Stimulated activated CD4-positive, alpha-beta T cell treated with anti-CD3 and anti-CD28 coated beads, Interleukin-4, amount 100 ng/mL, for 24 hours (primary cell): ENCODE measurements around the gene NHSL2.
A peak's percentile ranks its signal among the peaks of the same experiment; 100 is the strongest.

Source experiments
- DNase-seq: peaks from one replicate; pipeline ENCODE4 v3.0.0-alpha.2; 2020

Gene NHSL2

DNA sequence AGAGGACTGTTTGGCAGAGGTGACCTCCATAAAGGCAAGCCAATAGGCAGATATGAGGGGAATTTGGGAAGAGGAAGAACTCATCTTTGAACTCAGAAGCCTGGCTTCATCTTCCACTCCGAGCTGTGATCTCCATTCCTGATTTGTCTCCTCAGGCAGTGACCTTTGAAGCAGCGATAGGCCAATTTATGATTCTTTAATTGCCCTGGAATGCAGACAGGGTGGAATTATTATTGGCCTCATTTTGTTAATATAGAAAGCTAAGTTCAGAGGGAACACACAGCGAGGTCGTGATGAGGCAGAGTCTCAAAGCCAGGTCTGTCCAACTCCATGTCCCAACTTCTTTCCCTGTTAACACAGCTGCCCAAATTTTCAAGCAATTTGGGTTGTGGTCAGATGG lies 204.2 kb downstream of the NHSL2 start:
- DNase-seq: no peak

DNA sequence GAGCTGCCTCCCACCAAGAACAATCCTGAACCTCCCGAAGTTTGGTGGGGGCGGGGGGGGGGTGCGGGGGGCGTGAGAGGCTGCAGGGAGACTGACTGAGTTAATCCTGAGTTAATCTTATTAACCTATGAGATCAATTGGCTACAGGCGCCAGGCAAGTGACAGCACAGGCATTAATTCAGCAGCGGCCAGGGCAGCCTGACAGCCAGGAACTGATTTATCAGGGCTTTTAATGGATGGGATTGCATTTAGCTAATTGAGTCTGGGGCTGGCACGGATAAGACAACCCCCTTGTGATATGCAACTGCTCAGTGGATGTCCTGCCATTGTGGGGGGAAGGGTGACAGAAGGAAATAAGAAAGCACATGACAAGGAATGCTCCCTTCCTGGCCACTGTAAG lies 204.7 kb downstream of the NHSL2 start:
- no peak for DNase-seq

DNA sequence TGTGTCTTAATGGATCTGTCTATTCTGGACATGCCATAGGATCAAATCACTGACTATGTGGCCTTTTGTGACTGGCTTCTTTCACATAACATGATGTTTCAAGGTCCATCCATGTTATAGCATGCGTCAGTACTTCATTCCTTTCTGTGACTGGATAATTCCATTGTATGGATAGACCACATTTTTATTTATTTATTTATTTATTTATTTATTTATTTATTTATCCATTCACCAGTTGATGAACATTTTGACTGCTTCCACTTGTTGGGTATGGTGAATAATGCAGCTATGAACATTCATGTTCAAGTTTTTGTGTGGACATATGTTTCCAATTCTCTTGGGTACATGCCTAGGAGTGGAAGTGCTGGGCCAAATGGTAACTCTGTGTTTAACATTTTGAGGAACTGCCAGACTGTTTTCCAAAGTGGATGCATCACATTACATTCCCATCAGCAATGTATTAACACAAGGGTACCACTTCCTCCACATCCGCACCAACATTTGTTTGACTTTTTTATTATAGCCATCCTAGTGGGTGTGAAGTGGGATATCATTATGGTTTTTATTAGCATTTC lies 207.1 kb downstream of the NHSL2 start:
- DNase-seq: no peak

DNA sequence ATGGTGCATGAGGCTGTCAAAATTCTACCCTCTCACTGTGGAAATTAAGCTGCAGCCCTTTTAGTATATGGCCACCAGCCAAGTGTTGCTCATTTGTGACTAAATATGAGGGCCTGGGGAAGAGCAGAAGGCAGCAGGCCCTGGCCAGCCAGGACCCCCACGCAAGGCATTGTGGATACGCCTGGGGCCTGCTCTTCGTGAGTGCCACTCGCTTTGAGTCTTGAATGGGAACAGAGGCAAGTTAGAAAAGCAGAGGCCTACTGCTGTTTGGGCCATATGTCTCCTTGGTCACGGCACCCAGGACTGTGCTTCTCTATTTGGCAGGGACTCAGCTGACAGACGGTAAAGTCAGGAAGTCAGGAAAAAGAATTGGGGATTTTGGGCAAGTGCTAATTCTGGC lies 210.2 kb downstream of the NHSL2 start:
- DNase-seq: no peak

DNA sequence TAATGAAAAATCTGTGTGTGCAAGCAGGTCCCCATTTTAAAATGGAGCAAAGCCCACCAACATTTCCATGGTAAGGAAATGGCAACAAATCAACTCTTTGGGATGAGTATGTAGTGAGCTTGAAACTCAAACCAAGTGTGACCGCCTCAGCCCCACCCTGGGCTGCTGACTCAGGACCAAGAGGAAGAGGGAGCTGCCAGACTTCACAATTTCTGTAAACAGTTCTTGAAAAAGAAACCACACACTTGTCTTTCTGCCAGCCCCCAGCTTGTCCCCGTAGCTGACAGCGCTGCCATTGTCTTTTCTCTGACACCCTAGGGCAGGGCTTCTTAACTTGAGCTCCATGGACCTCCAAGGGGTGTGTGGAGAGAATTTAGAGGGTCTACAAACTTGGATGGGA lies 210.7 kb downstream of the NHSL2 start:
- peak; percentile 31 for DNase-seq

DNA sequence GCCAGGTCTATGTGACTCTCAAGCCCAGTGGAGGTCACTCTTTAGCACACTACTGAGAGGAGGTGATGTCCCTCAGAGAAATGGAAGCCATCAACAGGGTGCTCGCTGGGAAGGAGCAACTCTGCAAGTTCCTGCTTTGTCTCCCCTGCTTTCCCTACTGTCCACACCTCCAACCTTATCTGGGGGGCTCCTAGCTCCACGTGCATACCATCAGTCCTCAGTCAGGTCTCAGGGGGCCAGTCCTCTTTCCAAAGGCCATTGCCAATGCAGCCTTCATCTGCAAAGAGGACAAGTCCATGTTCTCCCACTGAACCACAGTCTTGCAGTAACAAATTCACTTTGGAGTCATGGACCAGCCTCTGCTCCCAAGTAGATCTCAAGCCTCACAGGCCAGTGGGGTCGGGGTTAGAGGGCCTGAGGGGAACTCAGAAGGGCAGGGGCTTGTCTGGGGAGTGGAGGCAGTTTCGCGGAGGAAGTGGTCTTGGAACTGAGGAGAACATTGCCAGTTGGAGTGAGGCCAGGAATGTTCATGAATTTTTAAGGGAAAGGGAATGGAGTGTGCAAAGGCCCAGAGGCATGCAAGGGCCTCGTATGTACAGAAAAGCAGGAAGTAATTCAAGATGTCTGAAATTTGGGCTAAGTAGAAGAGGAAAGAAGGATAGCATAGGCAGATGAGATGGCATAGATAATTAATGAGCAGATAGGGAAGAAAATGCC lies 212.1 kb downstream of the NHSL2 start:
- DNase-seq: no peak

DNA sequence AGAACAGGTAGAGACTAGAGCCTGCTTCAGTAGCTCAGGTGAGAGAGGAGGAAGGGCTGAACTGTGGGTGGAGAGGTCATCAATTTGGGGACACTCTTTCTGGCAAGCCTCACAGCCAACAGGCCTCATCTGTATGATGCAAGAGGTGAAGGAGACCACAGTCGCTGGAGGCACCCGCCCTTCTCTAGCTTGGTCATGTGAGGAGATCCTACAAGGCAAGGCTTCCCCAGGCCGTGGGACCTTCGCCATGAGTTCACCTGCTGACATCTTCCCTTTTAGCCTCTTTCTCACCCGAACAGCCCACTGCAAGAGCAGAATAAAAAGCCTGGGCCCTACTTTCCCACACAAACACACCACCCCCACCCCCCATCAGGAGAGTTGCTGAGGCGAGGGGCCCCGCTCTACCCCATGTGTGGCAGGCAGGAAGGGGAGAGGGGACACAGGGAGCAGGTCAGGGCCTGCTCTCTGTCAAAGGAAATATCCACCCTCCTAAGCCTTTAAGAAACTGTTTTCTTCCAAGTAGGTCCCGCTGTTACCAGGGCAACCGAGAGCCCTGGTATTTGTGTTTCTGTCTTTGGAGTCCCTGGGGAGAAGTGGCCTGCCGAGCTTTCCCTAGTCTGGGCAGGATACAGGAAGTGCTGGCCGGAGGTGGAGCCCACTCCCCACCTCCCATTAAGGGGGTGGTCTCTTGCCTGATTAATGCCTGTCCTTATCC lies 213.0 kb downstream of the NHSL2 start:
- no peak for DNase-seq

DNA sequence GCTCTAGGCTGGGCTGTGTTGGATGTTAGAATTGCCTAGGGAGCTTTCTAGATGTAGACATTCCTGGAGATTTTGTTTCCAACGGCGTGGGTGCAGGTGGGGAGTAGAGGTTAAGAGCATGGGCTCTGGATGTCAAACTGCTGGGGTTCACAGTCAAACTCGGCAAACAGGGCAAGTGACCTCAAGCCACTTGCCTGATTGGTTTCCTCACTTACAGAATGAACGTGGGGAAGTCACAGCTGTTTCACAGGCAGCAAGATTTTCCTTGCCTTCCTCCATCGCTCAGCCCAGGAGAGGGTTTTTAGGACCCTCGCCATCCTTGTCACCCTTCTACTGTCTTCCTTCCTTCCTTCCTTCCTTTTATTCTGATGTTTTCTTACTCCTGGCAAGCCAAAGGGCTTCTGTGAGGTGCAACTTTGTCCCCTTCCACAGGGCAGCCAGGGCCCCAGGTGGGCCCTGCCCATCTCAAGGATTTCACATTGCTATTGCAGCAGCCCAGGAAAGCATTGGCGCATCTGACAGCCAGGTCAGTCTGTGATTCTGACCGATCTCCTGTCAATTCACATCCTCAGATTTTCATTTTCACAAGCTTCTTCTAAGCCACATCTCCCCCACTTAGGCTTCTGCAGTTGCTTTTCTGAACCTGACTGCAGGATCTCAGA lies 214.0 kb downstream of the NHSL2 start:
- no peak for DNase-seq

DNA sequence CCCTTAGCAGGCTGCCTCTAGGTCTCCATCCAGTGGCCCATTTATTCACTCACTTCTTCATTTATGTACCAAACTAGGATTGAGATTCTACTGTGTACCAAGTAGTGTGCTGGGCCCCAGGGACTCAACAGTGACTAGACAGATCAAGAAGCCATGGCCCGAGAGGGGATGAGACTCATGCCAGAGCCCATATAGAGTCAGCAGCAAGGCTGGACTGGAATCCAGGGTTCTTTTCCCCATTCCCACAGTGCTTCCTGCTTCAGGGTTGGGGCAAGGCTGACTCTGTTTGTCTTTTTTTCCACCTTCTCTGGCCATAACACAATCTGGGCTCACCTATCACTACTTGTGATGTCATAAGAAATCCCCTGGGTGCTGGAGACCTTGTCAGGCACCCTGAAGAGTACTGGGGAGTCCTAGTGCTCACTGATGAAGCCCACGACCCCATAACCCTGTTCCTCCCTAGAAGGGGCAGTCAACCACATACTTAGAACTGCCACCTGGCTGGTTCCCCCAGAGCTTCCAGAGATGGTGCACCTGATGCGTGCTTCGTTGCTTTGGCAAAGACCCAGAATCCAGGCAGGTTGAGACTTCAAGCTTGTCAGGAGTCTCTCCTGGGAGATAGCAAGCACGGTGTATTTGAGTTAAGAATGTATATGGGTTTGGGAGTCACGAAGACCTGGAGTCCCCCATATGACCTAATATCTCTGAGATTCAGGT lies 214.8 kb downstream of the NHSL2 start:
- no peak for DNase-seq

DNA sequence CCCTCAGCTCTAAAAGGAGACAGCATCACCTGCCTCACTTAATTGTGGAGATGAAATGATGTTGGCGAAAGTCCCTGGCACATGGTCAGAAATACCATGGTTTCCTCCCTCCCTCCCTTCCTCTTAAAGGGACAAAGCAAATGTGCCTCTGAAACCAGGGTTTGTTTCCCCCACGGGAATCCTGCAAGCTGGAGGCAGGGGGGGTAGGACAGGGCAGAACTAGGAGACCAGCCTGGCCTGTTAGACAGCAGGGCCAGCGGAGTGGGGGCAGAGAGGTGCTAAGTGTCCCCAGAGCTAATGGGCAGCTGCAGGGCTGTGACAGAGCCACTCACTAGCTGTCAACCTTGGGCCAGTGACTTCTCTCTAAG lies 215.4 kb downstream of the NHSL2 start:
- DNase-seq: no peak

DNA sequence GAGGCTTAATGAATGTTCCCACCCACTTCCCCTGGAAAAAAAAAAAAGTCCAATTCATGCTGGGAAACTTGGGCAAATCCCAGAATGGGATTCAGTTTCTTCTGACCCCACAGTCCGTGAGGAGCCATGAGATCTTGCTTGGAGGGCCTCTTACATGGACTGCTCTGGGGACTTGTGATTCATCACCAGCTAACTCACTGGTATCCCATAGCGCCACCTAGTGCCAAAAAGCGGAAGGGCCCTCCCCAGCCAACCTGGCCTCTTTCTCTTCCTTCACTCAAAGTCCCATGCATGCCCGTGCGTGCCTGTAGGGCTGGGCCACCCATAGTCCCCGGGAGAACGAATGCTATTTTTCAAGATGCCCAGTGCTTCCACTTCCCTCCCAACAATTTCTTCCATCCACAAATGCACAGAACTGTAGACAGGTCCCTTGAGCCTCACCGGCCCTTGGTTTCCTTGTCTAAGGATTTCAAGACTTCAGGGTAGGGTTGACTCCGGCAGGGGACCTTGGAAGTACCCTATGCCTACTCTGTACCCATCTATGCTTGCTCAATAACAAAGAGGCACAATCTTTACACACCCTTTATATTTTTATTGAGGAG lies 216.0 kb downstream of the NHSL2 start:
- peak; percentile 83 for DNase-seq

DNA sequence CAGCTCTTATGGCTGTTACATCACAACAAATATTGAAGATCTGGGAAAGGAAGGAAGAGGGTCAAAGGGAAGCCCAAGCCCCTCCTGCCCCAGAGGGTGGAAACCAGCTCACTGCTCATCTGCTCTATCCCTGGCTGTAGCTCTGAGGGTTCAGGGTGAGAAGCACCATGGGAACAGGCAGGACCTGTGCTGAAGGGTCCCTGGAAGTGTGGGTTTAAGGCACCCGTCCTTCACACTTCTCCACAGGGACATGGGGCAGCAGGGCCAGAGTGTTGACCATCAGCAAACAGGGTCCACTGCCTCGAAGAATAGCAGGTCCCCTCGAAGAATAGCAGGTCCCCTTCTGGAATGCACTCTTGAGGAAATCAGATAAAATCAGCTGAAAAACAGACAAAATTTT lies 216.7 kb downstream of the NHSL2 start:
- DNase-seq: no peak

DNA sequence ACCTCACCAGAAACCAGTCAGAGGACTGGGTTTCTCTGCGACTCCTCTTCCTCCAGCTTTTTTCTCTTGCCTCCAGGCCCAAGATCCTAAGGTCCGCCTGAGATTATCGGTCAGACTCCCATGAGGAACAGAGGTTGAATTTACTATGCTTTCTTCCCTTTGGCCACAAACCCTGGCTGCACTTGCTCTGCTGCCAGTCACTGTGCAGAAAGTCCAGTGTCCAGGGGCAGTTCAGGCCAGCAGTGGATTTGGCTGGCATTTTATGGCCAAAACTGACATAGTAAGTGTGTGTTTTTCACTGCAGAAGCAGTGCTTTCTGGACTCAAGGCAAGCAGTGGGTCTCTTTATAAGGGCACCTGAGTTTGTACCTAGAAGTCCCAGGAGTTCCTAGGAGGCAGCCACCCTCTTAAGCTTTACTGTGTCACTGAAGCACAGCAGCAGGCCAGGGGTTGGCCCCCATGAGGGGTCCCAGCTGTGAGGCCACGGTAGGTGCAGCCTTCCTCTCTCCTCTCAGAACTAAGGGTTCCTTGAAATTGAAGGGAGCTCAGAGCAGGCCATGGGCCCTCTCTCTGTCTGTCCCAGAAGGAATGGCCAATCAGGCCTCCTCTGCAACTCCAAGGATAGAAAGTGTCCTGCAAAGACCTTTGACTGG lies 217.7 kb downstream of the NHSL2 start:
- no peak for DNase-seq

DNA sequence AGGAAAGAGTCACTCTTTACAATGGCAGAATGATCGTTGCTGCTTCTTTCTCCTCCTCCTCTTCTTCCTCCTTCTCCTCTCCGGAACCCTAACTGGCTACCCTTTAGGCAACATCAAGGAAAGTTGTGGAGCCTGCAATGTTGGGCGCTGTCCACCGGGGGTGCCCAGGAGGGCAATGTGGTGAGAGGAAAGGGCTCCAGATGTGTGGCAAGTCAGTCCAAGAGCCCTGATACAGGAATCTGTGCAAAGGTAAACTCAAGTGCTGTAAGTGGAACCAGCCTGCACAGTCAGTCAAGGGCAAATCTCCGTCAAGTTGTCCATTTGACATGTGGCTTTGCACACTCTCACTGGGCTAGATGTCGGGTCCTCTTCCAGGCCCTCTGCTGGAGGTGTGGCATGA lies 218.2 kb downstream of the NHSL2 start:
- peak; percentile 11 for DNase-seq

DNA sequence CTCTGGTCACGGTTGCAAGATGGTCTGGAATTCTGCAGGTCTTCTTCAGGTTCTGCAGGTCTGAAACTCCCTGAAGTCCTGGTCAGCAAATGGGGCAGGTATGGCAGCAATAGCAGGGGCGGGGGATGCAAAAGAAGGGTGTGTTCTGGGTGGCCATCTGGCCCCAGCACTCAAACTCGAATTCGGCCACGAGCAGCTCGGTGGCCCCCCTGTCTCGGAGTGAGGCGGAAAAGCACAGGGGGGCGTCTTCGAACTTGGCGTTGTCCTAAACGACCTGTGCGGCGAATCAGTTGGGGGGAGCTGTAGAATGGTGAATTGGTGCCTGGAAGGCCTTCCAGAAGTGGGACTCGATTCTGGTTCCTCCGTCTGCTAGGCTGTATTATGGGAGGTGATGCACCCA lies 219.0 kb downstream of the NHSL2 start:
- no peak for DNase-seq

DNA sequence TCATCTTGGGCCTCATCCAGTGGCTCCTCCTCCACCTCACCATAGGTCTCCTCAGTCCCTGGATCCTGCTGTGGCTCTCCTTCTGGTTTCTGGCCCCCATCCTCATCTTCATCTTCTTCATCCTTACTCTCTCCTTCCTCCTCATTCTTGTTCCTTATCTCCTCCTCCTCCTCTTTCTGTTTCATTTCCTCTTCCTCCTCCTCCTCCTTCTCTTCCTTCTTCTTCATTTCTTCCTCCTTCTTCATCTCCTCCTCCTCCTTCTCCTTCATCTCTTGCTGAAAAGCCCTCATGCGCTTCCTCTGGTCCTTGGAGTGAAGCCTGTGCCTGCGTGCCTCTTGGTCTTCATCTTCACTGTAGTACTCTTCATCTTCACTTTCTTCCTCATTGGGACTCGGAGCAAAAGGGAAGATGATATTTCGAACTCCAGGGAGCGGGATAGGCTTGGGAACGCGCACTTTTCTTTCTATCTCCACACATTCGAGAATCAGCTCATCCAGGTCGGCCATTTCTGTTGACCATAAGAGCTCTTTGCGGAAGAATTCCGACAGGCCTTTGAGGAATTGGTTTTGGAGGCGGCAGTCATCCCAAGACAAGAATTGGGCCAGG lies 219.6 kb downstream of the NHSL2 start:
- DNase-seq: no peak

DNA sequence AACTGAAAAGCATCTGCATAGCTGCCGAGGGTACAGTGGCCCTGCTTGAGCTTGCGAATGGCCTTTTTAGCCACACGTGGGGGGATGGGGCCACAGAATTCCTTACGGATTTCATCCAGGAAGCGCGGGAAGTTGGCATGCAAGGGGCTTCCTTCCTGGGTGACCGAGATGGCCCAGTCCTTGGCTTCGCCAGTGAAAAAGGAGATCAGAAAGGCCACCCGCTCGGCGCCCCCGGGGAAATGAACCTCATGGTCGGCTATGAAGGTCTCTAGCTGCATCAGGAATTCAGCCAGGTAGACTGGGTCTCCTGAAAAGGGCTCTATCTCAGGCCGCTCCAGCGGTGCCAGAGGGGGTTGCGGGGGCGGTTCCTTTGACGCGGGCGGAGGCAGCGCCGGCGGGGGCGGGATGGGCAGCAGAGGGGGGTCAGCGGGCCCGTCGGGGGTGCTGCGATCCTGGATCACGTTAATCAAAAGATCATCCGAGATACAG lies 220.2 kb downstream of the NHSL2 start:
- DNase-seq: no peak

DNA sequence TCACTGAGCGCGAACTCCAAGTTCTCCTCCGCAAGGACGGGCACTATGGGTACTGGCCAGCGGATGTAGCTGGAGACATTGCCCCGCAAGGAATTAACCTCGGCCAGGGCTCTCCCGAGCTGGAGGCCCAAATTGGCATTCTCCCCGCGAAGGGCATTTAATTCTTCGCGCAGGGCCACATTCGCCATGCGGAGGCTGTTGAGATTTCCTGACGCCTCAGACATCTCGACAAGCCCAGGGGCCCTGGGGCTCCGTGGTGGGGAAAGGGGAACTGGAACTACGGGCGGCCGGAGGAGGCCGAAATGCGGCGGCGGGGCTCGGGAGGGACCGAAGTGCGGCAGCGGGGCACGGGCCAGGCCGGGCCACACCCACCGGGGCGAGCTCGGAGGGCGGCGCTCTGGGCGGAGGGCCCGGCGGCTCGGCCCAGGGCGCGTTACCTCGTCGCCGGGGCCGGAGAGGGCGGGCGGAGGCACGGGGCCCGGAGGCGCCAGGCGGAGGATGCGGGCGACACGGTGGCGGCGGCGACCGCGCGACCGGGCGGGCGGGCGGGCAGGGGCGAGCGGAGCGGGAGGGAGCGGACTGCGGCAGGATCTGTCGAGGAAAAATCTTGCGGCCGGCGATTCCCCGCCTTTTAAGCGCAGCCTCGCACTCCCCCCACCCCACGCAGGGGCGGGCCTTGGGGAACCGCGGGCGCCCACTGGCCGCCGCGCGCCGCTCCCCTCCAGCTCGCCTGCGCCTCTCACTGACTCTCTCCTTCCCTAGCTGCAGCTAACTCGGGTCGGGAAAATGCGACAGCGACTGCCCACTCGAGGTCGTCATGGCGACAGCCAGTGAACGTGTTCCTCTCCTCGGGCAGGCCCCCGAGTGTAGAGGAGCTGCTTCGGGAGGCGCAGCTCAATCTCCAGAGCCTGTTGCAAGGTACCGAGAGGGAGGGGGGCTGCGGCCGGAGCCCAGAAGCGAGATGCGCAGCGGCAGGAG lies 221.0 kb downstream of the NHSL2 start, which contains the start of gene RTL5:
Gene RTL5 (minus strand): TSS at position 599 of the 978 bp plus-strand sequence.
- peak; percentile 64 for DNase-seq

DNA sequence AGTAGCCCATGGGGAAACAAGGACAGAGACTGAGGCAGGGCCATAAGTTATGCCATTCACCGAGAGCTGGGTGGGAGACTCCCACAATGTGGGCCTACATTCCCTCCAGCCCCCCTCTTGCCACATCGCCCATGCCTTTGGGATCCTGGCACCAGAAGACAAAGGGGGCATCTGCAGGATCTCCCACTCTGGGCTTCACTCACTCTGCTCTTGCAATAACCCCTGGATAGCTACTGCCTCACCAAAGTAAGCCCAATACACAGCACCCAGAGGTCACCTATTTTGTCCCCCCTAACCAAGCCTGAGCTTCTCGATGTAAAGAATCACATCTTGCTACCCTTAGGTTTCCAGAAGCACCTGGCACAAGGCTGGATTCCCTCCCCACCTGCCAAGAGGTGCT lies 221.8 kb downstream of the NHSL2 start:
- DNase-seq: no peak

DNA sequence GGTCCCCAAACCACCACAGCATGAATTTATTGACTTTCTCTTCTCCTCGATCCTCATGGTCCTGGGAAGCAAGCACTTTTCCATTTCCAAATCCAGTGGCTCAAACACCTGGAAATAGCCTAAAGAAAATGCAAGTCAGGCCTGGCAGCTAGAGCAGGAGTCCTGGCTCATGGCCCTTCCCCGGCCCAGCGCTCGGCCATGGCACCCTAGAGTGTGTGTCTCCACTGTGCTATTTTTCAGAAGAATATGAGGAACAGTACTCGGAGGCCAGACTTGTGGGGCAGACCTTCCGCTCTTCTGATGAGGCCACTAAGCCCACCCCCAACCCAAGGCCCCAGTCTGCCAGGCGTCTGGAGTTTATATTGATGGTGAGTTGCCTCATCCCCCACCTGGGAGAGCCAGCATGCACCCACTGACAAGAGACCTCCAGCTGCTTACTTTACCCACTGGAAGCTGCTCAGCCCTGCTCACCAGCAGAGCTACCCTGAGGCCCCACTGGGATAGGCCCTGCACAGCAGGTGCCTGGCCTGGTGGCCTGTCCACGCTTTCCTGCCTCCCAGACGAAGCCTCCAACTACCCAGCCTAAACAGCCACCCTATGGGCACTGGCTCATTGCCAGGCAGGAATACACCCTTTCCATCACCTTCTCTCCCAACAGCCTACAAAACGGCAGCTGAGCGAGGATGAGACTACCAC lies 223.4 kb downstream of the NHSL2 start:
- DNase-seq: no peak
